Breast epithelium (tissue), 4 donors: ENCODE data around the gene GRM1. TPM values are rescaled to one million over a fixed set of nuclear protein-coding genes. Genes with fewer than 3 reads are reported as not detected.

ENCODE experiments used
- DNase-seq, 2 donors: peaks; one replicate each; pipeline ENCODE4 v3.0.0-alpha.2; 2019; ENCODE audit warnings: low spot score in 2 of 2
- H3K27ac ChIP-seq, 2 donors: fragments of 200-600 bp; sonication (generic) in 1 of 2; one replicate each; pipeline ENCODE4 v1.5.1; 2016 to 2019; ENCODE audit warnings: mild to moderate bottlenecking in 1 of 2
- H3K27me3 ChIP-seq, 2 donors: fragments of 200-600 bp; sonication (generic) in 1 of 2; one replicate each; pipeline versions ENCODE4 v1.5.1 to v1.6.0; 2017 to 2019; ENCODE audit warnings: control low read depth in 1 of 2, mild to moderate bottlenecking in 1 of 2
- H3K36me3 ChIP-seq: fragments of 200-600 bp; one replicate; pipeline ENCODE4 v1.5.1; 2019
- H3K4me1 ChIP-seq, 2 donors: fragments of 200-600 bp; sonication (generic); one replicate each; pipeline ENCODE4 v1.5.1; 2016 to 2019; ENCODE audit warnings: control low read depth in 1 of 2
- H3K4me3 ChIP-seq, 3 donors: fragments of 200-600 bp; sonication (generic); 1 replicate in 2 of 3; 2 replicates in 1 of 3; pipeline ENCODE4 v1.5.1; 2016 to 2019; ENCODE audit warnings: mild to moderate bottlenecking in 3 of 3, moderate library complexity in 2 of 3
- H3K9me3 ChIP-seq, 2 donors: fragments of 200-600 bp; sonication (generic) in 1 of 2; one replicate each; pipeline ENCODE4 v1.5.1; 2016 to 2019; ENCODE audit warnings: control low read depth in 1 of 2
- CTCF ChIP-seq, 3 donors: fragments of 450-650 bp; IDR thresholded peaks; one replicate each; pipeline ENCODE4 v1.5.1; 2016 to 2017; ENCODE audit warnings: antibody characterized with exemption in 3 of 3, mild to moderate bottlenecking in 3 of 3, moderate library complexity in 3 of 3
- POLR2A ChIP-seq: fragments of 450-650 bp; IDR thresholded peaks from one replicate; pipeline ENCODE4 v1.6.1; 2016; ENCODE audit warnings: antibody characterized with exemption, mild to moderate bottlenecking, moderate library complexity
- POLR2AphosphoS5 ChIP-seq, 3 donors: sonication (generic); formaldehyde crosslinking; IDR thresholded peaks; one replicate each; pipeline ENCODE4 v1.6.1; 2017; ENCODE audit warnings: antibody characterized with exemption in 3 of 3
- intact Hi-C: fragments of 100-400 bp; cut with DNase I; formaldehyde crosslinking; loops from one replicate; pipeline ENCODE4 v1.15.1; 2023; ENCODE audit warnings: low total_unique reads
- total RNA-seq, 3 donors: library from RNA; depleted of rRNA; stranded (reverse); fragments of >200 nt; gene quantifications; one replicate each; pipeline ENCODE4 v1.1.0, GENCODE V29; 2016

Gene GRM1
- total RNA-seq, 3 donors from 2014 or later = 0.15 to 0.16 TPM; not detected in 1

GRCh38 chr6:146410851-146411595 lies 382.2 kb downstream of the GRM1 start:
- intact Hi-C loops = no loop called here

GRCh38 chr6:146419576-146419975 lies 390.7 kb downstream of the GRM1 start:
- no peak overlapping the region for H3K27ac ChIP-seq
- intact Hi-C loops = no loop called here
- no peak for DNase-seq

More at GRCh38 chr6:146410851-146411595, 382.2 kb downstream of the GRM1 start:
- no peak overlapping the region for H3K27ac ChIP-seq
- no peak overlapping the region for H3K4me3 ChIP-seq
- TF ChIP-seq CTCF (IDR thresholded peaks at IDR 0.05) = no peak
- no peak for TF ChIP-seq POLR2AphosphoS5 (IDR thresholded peaks at IDR 0.05)
- no peak for TF ChIP-seq POLR2A
- DNase-seq = no peak
- no peaks in the 10 kb centered on the region for H3K9me3 ChIP-seq
- no peaks in the 10 kb centered on the region for H3K36me3 ChIP-seq
- no peaks in the 10 kb centered on the region for H3K4me1 ChIP-seq
- H3K27me3 ChIP-seq = no peaks in the 10 kb centered on the region

GRCh38 chr6:146420255-146420654 lies 391.4 kb downstream of the GRM1 start:
- no peaks in the 10 kb centered on the region for H3K4me1 ChIP-seq
- H3K4me3 ChIP-seq = no peak overlapping the region
- H3K9me3 ChIP-seq = no peaks in the 10 kb centered on the region
- H3K27me3 ChIP-seq = no peaks in the 10 kb centered on the region
- intact Hi-C loops = no loop called here
- TF ChIP-seq POLR2A = no peak
- no peak for TF ChIP-seq CTCF (IDR thresholded peaks at IDR 0.05)
- TF ChIP-seq POLR2AphosphoS5 (IDR thresholded peaks at IDR 0.05) = no peak
- H3K27ac ChIP-seq = no peak overlapping the region
- no peaks in the 10 kb centered on the region for H3K36me3 ChIP-seq
- DNase-seq = no peak

More at GRCh38 chr6:146419576-146419975, 390.7 kb downstream of the GRM1 start:
- Histone ChIP-seq H3K9me3 (no peaks in the 10 kb centered on the region), H3K4me1 (no peaks in the 10 kb centered on the region), H3K36me3 (no peaks in the 10 kb centered on the region), H3K27me3 (no peaks in the 10 kb centered on the region), H3K4me3 (no peak overlapping the region)
- no peak for TF ChIP-seq POLR2AphosphoS5 (IDR thresholded peaks at IDR 0.05)
- TF ChIP-seq POLR2A = no peak
- TF ChIP-seq CTCF (IDR thresholded peaks at IDR 0.05) = no peak

GRCh38 chr6:146422789-146423375 lies 394.0 kb downstream of the GRM1 start:
- DNase-seq = no peak
- no peaks in the 10 kb centered on the region for H3K27me3 ChIP-seq
- H3K27ac ChIP-seq = no peak overlapping the region
- TF ChIP-seq CTCF (IDR thresholded peaks at IDR 0.05) = no peak
- TF ChIP-seq POLR2A = no peak
- no peak for TF ChIP-seq POLR2AphosphoS5 (IDR thresholded peaks at IDR 0.05)
- intact Hi-C loops = no loop called here
- no peaks in the 10 kb centered on the region for H3K36me3 ChIP-seq
- no peaks in the 10 kb centered on the region for H3K4me1 ChIP-seq
- no peaks in the 10 kb centered on the region for H3K9me3 ChIP-seq
- no peak overlapping the region for H3K4me3 ChIP-seq

GRCh38 chr6:146423452-146423851 lies 394.6 kb downstream of the GRM1 start:
- Histone ChIP-seq H3K27ac (no peak overlapping the region), H3K4me1 (no peaks in the 10 kb centered on the region), H3K36me3 (no peaks in the 10 kb centered on the region), H3K27me3 (no peaks in the 10 kb centered on the region), H3K4me3 (no peak overlapping the region), H3K9me3 (no peaks in the 10 kb centered on the region)
- TF ChIP-seq CTCF (IDR thresholded peaks at IDR 0.05) (no peak), POLR2AphosphoS5 (IDR thresholded peaks at IDR 0.05) (no peak), POLR2A (no peak)
- intact Hi-C loops = no loop called here
- DNase-seq = no peak
